A549 (cell line): ENCODE results near the gene CFL1. TPM values are rescaled to one million over a fixed set of nuclear protein-coding genes. Genes with fewer than 3 reads are reported as not detected.
A peak's percentile ranks its signal among the peaks of the same experiment; 100 is the strongest.

Experiments
- ATAC-seq, 2 experiments: fragments of 200-7000 bp in 1 of 2; fragments of >200 bp in 1 of 2; cut with Nextera tagmentation in 1 of 2; cut with Tn5 transposase in 1 of 2; 3 replicates each; pipeline versions ENCODE4 v1.8.0 to v1.9.1; 2018 to 2020; ENCODE audit warnings: mild to moderate bottlenecking in 1 of 2, moderate library complexity in 1 of 2
- CTCF ChIA-PET: fragments of 300-600 bp; sonication (Branson Sonifier 250); formaldehyde crosslinking; extraction: SDS; loops from one replicate; lab custom pipeline; 2021; ENCODE audit warnings: antibody characterized with exemption, inconsistent platforms; lab: Yijun Ruan, JAX
- POLR2A ChIA-PET: fragments of 350-600 bp; formaldehyde crosslinking; extraction: SDS; loops from one replicate; lab custom pipeline; 2021; ENCODE audit warnings: antibody characterized with exemption, inconsistent platforms; lab: Yijun Ruan, JAX
- DNase-seq, 2 experiments: peaks; one replicate each; pipeline versions ENCODE4 v3.0.0 to v3.0.0-alpha.2; 2011 to 2016; ENCODE audit warnings: low read depth in 1 of 2, low spot score in 1 of 2
- FAIRE-seq: peaks from 2 replicates; lab custom pipeline; 2011; peaks lifted over from hg19 to GRCh38; lab: Jason Lieb, UNC
- H3K27ac ChIP-seq, 2 experiments: fragments of >200 bp; sonication (Bioruptor Twin); formaldehyde crosslinking; 3 replicates each; pipeline ENCODE4 v1.5.1; 2016 to 2017
- H3K4me1 ChIP-seq: fragments of >200 bp; sonication (Bioruptor Twin); formaldehyde crosslinking; 3 replicates; pipeline ENCODE4 v1.6.1; 2016
- H3K4me2 ChIP-seq: fragments of >200 bp; sonication (Bioruptor Twin); formaldehyde crosslinking; 3 replicates; pipeline ENCODE4 v1.6.1; 2016
- H3K4me3 ChIP-seq: fragments of >200 bp; sonication (Bioruptor Twin); formaldehyde crosslinking; 3 replicates; pipeline ENCODE4 v1.5.1; 2016
- H3K9me3 ChIP-seq: fragments of >200 bp; sonication (Bioruptor Twin); formaldehyde crosslinking; 3 replicates; pipeline ENCODE4 v1.6.1; 2016
- BHLHE40 ChIP-seq: IDR thresholded peaks from 2 replicates; pipeline ENCODE4 v1.6.1; 2012; ENCODE audit warnings: low read depth, low read length, inconsistent platforms
- CBX2 ChIP-seq: fragments of 200-600 bp; sonication (generic); IDR thresholded peaks from 2 replicates; pipeline ENCODE4 v1.6.1; 2016; ENCODE audit warnings: low read depth, mild to moderate bottlenecking, borderline replicate concordance
- CEBPB ChIP-seq, 2 experiments: fragments of >200 bp in 1 of 2; sonication (Bioruptor Twin) in 1 of 2; formaldehyde crosslinking in 1 of 2; IDR thresholded peaks; 2 replicates each; pipeline ENCODE4 v1.6.1; 2012 to 2016
- ELK1 ChIP-seq: fragments of 150-350 bp; IDR thresholded peaks from 2 replicates; pipeline ENCODE4 v1.6.1; 2014; ENCODE audit warnings: low read depth, mild to moderate bottlenecking, low read length
- FOXS1 ChIP-seq: fragments of 250-450 bp; sonication (Bioruptor Pico); IDR thresholded peaks from 2 replicates; pipeline ENCODE4 v1.5.0; 2020; ENCODE audit warnings: mild to moderate bottlenecking, moderate library complexity
- HDAC2 ChIP-seq: fragments of 200-600 bp; sonication (generic); IDR thresholded peaks from 2 replicates; pipeline ENCODE4 v1.6.1; 2016
- HEYL ChIP-seq: fragments of 250-450 bp; sonication (Bioruptor Pico); IDR thresholded peaks from 2 replicates; pipeline ENCODE4 v1.8.0; 2021; ENCODE audit warnings: mild to moderate bottlenecking, moderate library complexity
- HOXB5 ChIP-seq: fragments of 250-450 bp; sonication (Bioruptor Pico); IDR thresholded peaks from 2 replicates; pipeline ENCODE4 v1.5.0; 2020; ENCODE audit warnings: mild to moderate bottlenecking, moderate library complexity
- KDM1A ChIP-seq: fragments of 200-600 bp; sonication (generic); IDR thresholded peaks from 2 replicates; pipeline ENCODE4 v1.6.1; 2016; ENCODE audit warnings: low read depth, mild to moderate bottlenecking
- KDM5A ChIP-seq: fragments of 200-600 bp; sonication (generic); IDR thresholded peaks from 2 replicates; pipeline ENCODE4 v1.6.1; 2016; ENCODE audit warnings: antibody characterized with exemption, mild to moderate bottlenecking
- MAX ChIP-seq: IDR thresholded peaks from 2 replicates; pipeline ENCODE4 v1.6.1; 2012
- MYC ChIP-seq: IDR thresholded peaks from 2 replicates; pipeline ENCODE4 v1.6.1; 2012; ENCODE audit warnings: mild to moderate bottlenecking, inconsistent platforms, low read length, improper control_type of control experiment, borderline replicate concordance
- NPAS2 ChIP-seq: fragments of 250-450 bp; sonication (Bioruptor Pico); IDR thresholded peaks from 2 replicates; pipeline ENCODE4 v1.8.0; 2022; ENCODE audit warnings: mild to moderate bottlenecking, moderate library complexity, borderline replicate concordance
- NR3C1 ChIP-seq: fragments of >200 bp; sonication (Bioruptor Twin); formaldehyde crosslinking; IDR thresholded peaks from 3 replicates; pipeline ENCODE4 v1.6.1; 2017
- PHF8 ChIP-seq: fragments of 200-600 bp; sonication (generic); IDR thresholded peaks from 2 replicates; pipeline ENCODE4 v1.6.1; 2016; ENCODE audit warnings: low read depth, mild to moderate bottlenecking, antibody characterized with exemption, moderate library complexity, borderline replicate concordance
- POLR2A ChIP-seq: IDR thresholded peaks from 2 replicates; pipeline ENCODE4 v1.6.1; 2012; ENCODE audit warnings: mild to moderate bottlenecking, low read length
- POLR2AphosphoS2 ChIP-seq: conservative IDR thresholded peaks from 2 replicates; pipeline ENCODE4 v1.6.1; 2012; ENCODE audit warnings: low read length, improper control_type of control experiment, inconsistent platforms
- RAD21 ChIP-seq, 2 experiments: fragments of >200 bp in 1 of 2; sonication (Bioruptor Twin) in 1 of 2; formaldehyde crosslinking in 1 of 2; IDR thresholded peaks in 1 of 2; conservative IDR thresholded peaks in 1 of 2; 2 replicates in 1 of 2; 3 replicates in 1 of 2; pipeline ENCODE4 v1.6.1; 2012 to 2018; ENCODE audit warnings: inconsistent platforms in 1 of 2
- RCOR1 ChIP-seq: fragments of 150-350 bp; IDR thresholded peaks from 2 replicates; pipeline ENCODE4 v1.6.1; 2014; ENCODE audit warnings: antibody characterized with exemption, low read length, low read depth
- SMC3 ChIP-seq: fragments of >200 bp; sonication (Bioruptor Twin); formaldehyde crosslinking; IDR thresholded peaks from 3 replicates; pipeline ENCODE4 v1.6.1; 2018; ENCODE audit warnings: inconsistent platforms
- SREBF2 ChIP-seq: fragments of 450-650 bp; IDR thresholded peaks from 2 replicates; pipeline ENCODE4 v1.6.1; 2014; ENCODE audit warnings: mild to moderate bottlenecking, moderate library complexity
- TFCP2L1 ChIP-seq: fragments of 250-450 bp; sonication (Bioruptor Pico); IDR thresholded peaks from 2 replicates; pipeline ENCODE4 v1.5.0; 2021; ENCODE audit warnings: mild to moderate bottlenecking
- ZC3H11A ChIP-seq: fragments of 450-650 bp; IDR thresholded peaks from 2 replicates; pipeline ENCODE4 v1.6.1; 2014; ENCODE audit warnings: antibody characterized with exemption, mild to moderate bottlenecking
- ZNF302 ChIP-seq: fragments of 250-450 bp; sonication (Bioruptor Pico); IDR thresholded peaks from 2 replicates; pipeline ENCODE4 v1.9.0; 2021; ENCODE audit warnings: inconsistent platforms, mild to moderate bottlenecking, moderate library complexity
- WGBS: methylation state at CpG from one replicate; pipeline ENCODE4 v1.1.6; 2017; ENCODE audit errors: missing lambda C conversion rate; 5-methylcytosine and 5-hydroxymethylcytosine counted together
- polyA plus RNA-seq, 4 experiments: library from polyadenylated mRNA; depleted of rRNA in 3 of 4; stranded (reverse); fragments of >200 nt; fragmentation: RNase III in 1 of 4; extraction: RNeasy Plus Mini Kit Qiagen cat#74134 plus additional on column Dnase treatment in 1 of 4; gene quantifications; 2 replicates in 3 of 4; 3 replicates in 1 of 4; pipeline ENCODE4 v1.2.3, GENCODE V29; 2011 to 2017
- TF ChIP-seq, protein P1 (sequence below): fragments of 450-650 bp; IDR thresholded peaks from 2 replicates; pipeline ENCODE4 v1.6.1; 2014; ENCODE audit warnings: antibody characterized with exemption

The CFL1 gene
- polyA plus RNA-seq, 2 of the 4 experiments (the other 2 are of a cell fraction): 1,591 to 1,780 TPM

DNA sequence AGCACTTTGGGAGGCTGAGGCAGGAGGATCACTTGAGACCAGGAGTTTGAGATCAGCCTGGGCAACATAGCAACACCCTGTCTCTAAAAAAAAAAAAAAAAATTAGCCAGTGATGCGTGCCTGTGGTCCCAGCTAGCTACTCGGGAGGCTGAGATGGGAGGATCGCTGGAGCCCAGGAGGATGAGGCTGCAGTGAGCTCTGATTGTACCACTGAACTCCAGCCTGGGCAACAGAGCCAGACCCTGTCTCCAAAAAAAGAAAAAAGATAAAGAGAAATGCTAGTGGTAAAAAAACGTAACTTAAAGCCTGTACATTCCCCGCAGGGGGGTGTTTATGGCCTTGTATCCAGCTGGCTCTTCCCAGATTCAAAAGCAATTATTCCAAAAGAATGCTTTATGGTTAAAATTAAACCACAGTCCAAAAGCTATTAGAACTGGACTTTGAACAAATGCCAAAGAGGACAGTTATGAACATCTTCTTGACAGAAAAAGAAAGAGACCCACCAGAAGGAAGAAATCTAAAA is 40.6 kb downstream of the CFL1 start:
- H3K27ac ChIP-seq: peak overlapping the region; percentile 82 to 89
- no peak for FAIRE-seq
- WGBS: 56% methylated on average over 5 of the region's 5 CpGs
- CTCF ChIA-PET: interaction anchor here (0.5 to 14.1 kb wide), 25 partner anchors 9 to 184 kb away, joined by 3 to 222 read pairs (median 8); partner anchors contain the start of genes AP5B1, FIBP, KAT5 and OVOL1
- TF ChIP-seq CBX2 (no peak), CEBPB (IDR thresholded peaks at IDR 0.05) (no peak), ZNF302 (CRISPR knock-in tag) (no peak), HDAC2 (no peak), RCOR1 (no peak), POLR2AphosphoS2 (no peak), BHLHE40 (no peak), KDM1A (no peak), POLR2A (no peak), MAX (no peak), FOXS1 (CRISPR knock-in tag) (no peak), PHF8 (no peak; the same call in 1 of the 2 replicates), RAD21 (conservative IDR thresholded peaks at IDR 0.05 in 1 of 2, IDR thresholded peaks at IDR 0.05 in 1 of 2) (no peak)
- TF ChIP-seq, protein P1, sequence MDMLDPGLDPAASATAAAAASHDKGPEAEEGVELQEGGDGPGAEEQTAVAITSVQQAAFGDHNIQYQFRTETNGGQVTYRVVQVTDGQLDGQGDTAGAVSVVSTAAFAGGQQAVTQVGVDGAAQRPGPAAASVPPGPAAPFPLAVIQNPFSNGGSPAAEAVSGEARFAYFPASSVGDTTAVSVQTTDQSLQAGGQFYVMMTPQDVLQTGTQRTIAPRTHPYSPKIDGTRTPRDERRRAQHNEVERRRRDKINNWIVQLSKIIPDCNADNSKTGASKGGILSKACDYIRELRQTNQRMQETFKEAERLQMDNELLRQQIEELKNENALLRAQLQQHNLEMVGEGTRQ: no peak
- peak overlapping the region; percentile 79 for H3K4me2 ChIP-seq
- no peak for ATAC-seq
- H3K4me3 ChIP-seq: peak overlapping the region; percentile 57
- H3K9me3 ChIP-seq: no peaks in the 10 kb centered on the region
- DNase-seq: no peak
- POLR2A ChIA-PET: interaction anchor here (1.0 to 1.8 kb wide), 6 partner anchors 35 to 106 kb away, joined by 3 to 18 read pairs (median 4); partner anchors contain the start of genes CFL1, KAT5 and RNASEH2C
- peaks cover 6% of the 10 kb centered on the region; the same call in 1 of the 3 replicates for H3K4me1 ChIP-seq

DNA sequence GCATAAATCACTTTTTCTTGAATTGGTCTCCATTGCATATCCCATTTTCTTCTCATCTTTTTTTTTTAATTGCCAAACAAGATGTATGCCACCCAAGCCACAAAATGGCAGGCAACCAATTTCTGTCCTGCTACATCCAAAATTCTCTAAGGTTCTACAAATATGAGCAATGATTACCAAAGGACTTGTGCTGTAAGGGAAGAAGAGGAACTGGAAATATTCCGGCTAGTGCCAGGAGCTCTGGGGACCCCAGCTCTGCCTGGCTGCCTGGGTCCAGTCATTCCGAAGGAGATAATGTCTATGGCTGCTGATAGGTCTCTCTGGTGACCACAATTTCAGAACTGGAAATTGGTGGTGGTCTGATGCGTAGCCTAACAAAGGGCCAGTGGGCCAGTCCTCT is 41.3 kb downstream of the CFL1 start:
- DNase-seq: no peak
- peak overlapping the region; percentile 79 for H3K4me2 ChIP-seq
- ChIA-PET POLR2A (interaction anchor here (1.1 to 1.8 kb wide), 2 partner anchors 42 to 105 kb away, joined by 3 to 18 read pairs; partner anchors contain the start of gene KAT5), CTCF (interaction anchor here (0.6 to 14.1 kb wide), 17 partner anchors 8 to 216 kb away, joined by 3 to 222 read pairs (median 7); partner anchors contain the start of genes AP5B1, CFL1, FIBP and KAT5)
- no peak overlapping the region for H3K4me3 ChIP-seq
- H3K4me1 ChIP-seq: peaks cover 6% of the 10 kb centered on the region; the same call in 1 of the 3 replicates
- H3K27ac ChIP-seq: no peak overlapping the region
- H3K9me3 ChIP-seq: no peaks in the 10 kb centered on the region
- no peak for ATAC-seq
- no peak for FAIRE-seq
- 97% methylated on average over 3 of the region's 3 CpGs for WGBS
- TF ChIP-seq NR3C1 (no peak), KDM5A (no peak), ELK1 (no peak), TFCP2L1 (CRISPR knock-in tag) (no peak)

DNA sequence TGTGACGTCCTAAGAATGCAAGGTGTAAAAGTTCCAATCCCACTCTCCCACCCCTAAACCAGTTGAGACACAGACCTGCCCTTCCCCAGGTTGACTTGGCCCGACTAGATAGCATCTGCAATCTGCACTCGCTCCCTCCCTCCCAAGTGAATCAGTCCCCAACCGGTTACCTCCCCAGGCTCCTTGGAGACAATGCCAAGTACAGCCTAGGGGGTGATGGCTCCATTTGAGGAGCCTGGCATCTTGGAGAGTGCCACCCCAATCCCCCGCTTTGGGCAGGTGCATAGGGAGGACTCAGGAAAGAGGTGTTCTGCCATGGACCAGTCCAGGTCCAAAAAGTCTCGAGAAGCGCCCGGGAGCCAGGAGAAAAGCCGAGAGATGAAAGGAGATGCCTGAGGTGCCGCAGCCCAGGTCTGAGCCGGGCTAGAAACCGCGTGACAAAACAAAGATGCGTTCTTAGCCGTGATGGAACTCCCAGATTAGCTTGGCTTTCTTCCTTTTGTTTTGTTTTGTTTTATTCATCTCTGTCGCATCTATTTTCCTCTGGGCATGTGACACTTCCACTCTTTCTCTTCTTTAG is 42.9 kb downstream of the CFL1 start:
- no peaks in the 10 kb centered on the region for H3K9me3 ChIP-seq
- TF ChIP-seq NPAS2 (CRISPR knock-in tag): no peak
- no peak for TF ChIP-seq ZC3H11A
- TF ChIP-seq SREBF2: no peak
- no peak for TF ChIP-seq KDM1A
- TF ChIP-seq PHF8: no peak
- TF ChIP-seq POLR2A: no peak
- no peak for TF ChIP-seq SMC3
- TF ChIP-seq HOXB5 (CRISPR knock-in tag): no peak
- no peak for TF ChIP-seq RAD21 (conservative IDR thresholded peaks at IDR 0.05 in 1 of 2, IDR thresholded peaks at IDR 0.05 in 1 of 2)
- no peak for TF ChIP-seq HEYL (CRISPR knock-in tag)
- TF ChIP-seq MYC: no peak
- WGBS: 93% methylated on average over 16 of the region's 16 CpGs
- no peak overlapping the region for H3K4me2 ChIP-seq
- ATAC-seq: no peak
- CTCF ChIA-PET: interaction anchor here (1.3 to 14.1 kb wide), 3 partner anchors 16 to 104 kb away, joined by 3 to 222 read pairs (median 132); partner anchors contain the start of genes AP5B1 and KAT5
- no peak for DNase-seq
- FAIRE-seq: no peak
- no peak overlapping the region for H3K27ac ChIP-seq
- H3K4me3 ChIP-seq: no peak overlapping the region
- POLR2A ChIA-PET: no interaction called here
- peaks cover 6% of the 10 kb centered on the region; the same call in 1 of the 3 replicates for H3K4me1 ChIP-seq
